Epithelial cell of esophagus (primary cell): ENCODE data around the gene FRMPD3.
"Not testable (repeated sequence)": the region's sequence is repeated elsewhere in the genome, so short reads cannot be mapped to it uniquely, and the experiment has no call there.

Source experiments
- DNase-seq: peaks from one replicate; pipeline ENCODE4 v3.0.0; 2010; ENCODE audit warnings: low read depth
- H3K4me3 ChIP-seq: 2 replicates; pipeline ENCODE4 v1.5.1; 2011; ENCODE audit warnings: mild to moderate bottlenecking, low read length, control low read depth
- CTCF ChIP-seq: IDR thresholded peaks from 2 replicates; pipeline ENCODE4 v1.5.1; 2011; ENCODE audit warnings: low read depth, mild to moderate bottlenecking, low read length, control low read depth, inconsistent platforms; ENCODE audit not compliant: insufficient read depth; ENCODE audit errors: missing control alignments

The FRMPD3 gene

GRCh38 chrX:107454302-107454701 is 4.8 kb downstream of the FRMPD3 start:
- no peak overlapping the region for H3K4me3 ChIP-seq
- TF ChIP-seq CTCF = no peak
- peak; percentile 75 for DNase-seq

- no peak for TF ChIP-seq CTCF
- no peak for DNase-seq
Observed at GRCh38 chrX:107457289-107457688, 7.8 kb downstream of the FRMPD3 start.

GRCh38 chrX:107465932-107466620 is 16.6 kb downstream of the FRMPD3 start:
- H3K4me3 ChIP-seq = no peak overlapping the region
- no peak for DNase-seq
- TF ChIP-seq CTCF = no peak

More at GRCh38 chrX:107457289-107457688, 7.8 kb downstream of the FRMPD3 start:
- no peak overlapping the region for H3K4me3 ChIP-seq

GRCh38 chrX:107467271-107467670 is 17.8 kb downstream of the FRMPD3 start:
- no peak overlapping the region for H3K4me3 ChIP-seq
- DNase-seq = no peak
- TF ChIP-seq CTCF = no peak

GRCh38 chrX:107470198-107470597 is 20.7 kb downstream of the FRMPD3 start:
- no peak overlapping the region for H3K4me3 ChIP-seq
- no peak for DNase-seq
- TF ChIP-seq CTCF = no peak

GRCh38 chrX:107470971-107471370 is 21.5 kb downstream of the FRMPD3 start:
- no peak overlapping the region for H3K4me3 ChIP-seq
- TF ChIP-seq CTCF = no peak
- DNase-seq = no peak

- DNase-seq, H3K4me3 ChIP-seq: not testable (repeated sequence)
Observed at GRCh38 chrX:107471420-107471819, 22.0 kb downstream of the FRMPD3 start.
